Measurements from ENCODE around the gene C1orf94. TPM values are rescaled to one million over a fixed set of nuclear protein-coding genes. Genes with fewer than 3 reads are reported as not detected.

Gene C1orf94
- total and polyA plus RNA-seq, 2 donors (not counting 1 experiment from before 2014, with no cell fraction given) = not detected

DNA sequence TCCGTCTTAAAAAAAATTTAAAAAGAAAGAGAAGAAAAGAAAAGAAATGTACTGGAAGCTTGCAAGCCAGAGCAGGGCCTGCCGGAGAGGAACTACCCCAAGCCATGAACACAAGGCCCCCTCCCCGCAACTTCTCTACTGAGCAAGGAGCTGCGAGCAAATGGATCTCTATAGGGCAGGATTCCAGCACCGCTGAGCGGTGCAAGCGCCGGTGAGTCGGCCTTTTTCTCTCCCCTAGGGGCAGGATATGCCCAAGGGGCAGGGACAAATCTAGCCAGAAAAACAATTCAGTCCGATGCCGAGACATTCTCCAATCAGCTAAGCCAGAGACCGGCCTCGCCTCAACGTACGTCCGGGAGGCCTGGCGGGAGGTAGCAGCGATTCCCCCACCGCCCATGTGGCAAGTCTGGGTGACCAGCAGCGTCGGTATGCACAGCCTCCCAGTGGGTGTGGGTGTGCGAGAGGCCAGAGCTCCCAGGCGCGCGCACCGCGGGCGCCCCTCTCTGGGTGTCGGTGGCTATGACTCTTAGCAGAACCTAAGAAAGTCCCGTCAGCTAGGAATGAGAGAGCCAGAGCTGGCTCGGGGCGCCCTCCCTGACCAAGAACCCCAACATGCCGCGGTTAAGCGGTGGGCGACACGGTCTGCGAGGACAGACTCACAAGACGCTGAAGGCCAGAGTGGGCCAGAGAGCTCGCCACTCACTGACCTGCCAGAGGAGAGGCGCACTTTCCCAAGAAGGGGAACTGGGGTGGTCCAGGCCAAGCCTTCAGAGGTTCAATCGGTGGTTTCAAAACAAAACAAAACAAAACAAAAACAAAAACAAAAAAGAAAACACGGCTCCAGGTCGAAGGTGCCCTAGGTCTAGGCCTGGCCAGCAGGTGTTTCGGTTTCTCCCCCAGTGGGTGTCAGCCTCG, 13.6 kb upstream of the C1orf94 start:
- Mint-ChIP-seq H3K4me1 (peaks cover 14% of the 10 kb centered on the region), H3K27ac (no peak overlapping the region), H3K9me3 (ENCODE audit: insufficient read depth) (no peaks in the 10 kb centered on the region), H3K27me3 (peaks cover 67% of the 10 kb centered on the region), H3K4me3 (peak overlapping the region; percentile 62)
- Histone ChIP-seq H2AFZ (ENCODE audit: insufficient read depth, low read depth, low read length, poor library complexity, severe bottlenecking) (no peak overlapping the region), H4K20me1 (ENCODE audit: control insufficient read depth, insufficient read depth, low read length, poor library complexity, severe bottlenecking) (no peaks in the 10 kb centered on the region), H3K4me2 (replicated peaks; ENCODE audit: low read depth, low read length, poor library complexity, severe bottlenecking) (peak overlapping the region; percentile 49), H3K9ac (ENCODE audit: low read length) (no peak overlapping the region), H3K27ac (ENCODE audit: low read length in 2 of 2) (no peak overlapping the region), H3K9me3 (ENCODE audit: control extremely low read depth in 1 of 3, control insufficient read depth in 2 of 3, insufficient read depth in 1 of 3, low read length in 2 of 3) (peaks cover 0 to 9% (median 0%) of the 10 kb centered on the region in 3 donors), H3K36me3 (replicated peaks in 1 of 2; ENCODE audit: control extremely low read depth in 1 of 2, control insufficient read depth in 1 of 2, extremely low read depth in 1 of 2, insufficient read depth in 2 of 2, low read length in 1 of 2) (no peaks in the 10 kb centered on the region), H3K4me3 (ENCODE audit: control extremely low read depth in 1 of 5, extremely low read depth in 1 of 5, insufficient read depth in 1 of 5, low read depth in 2 of 5, low read length in 4 of 5) (no peak overlapping the region), H3K79me2 (ENCODE audit: control insufficient read depth, insufficient read depth, low read length) (no peaks in the 10 kb centered on the region), H3K4me1 (ENCODE audit: control insufficient read depth in 2 of 2, insufficient read depth in 2 of 2, low read length in 2 of 2) (peaks cover 8 to 14% of the 10 kb centered on the region in 2 donors), H3K27me3 (replicated peaks in 1 of 4; ENCODE audit: control extremely low read depth in 1 of 4, control insufficient read depth in 3 of 4, insufficient read depth in 4 of 4, low read length in 3 of 4) (peaks cover 0 to 40% (median 22%) of the 10 kb centered on the region in 4 experiments)
- DNase-seq (peak; percentile 14), ATAC-seq (ENCODE audit: low read depth) (no peak)
- no peak for TF ChIP-seq EZH2 (IDR thresholded peaks at IDR 0.05; ENCODE audit: borderline replicate concordance, insufficient read depth, low read depth, low read length, poor library complexity, severe bottlenecking)
- TF ChIP-seq, protein P1, sequence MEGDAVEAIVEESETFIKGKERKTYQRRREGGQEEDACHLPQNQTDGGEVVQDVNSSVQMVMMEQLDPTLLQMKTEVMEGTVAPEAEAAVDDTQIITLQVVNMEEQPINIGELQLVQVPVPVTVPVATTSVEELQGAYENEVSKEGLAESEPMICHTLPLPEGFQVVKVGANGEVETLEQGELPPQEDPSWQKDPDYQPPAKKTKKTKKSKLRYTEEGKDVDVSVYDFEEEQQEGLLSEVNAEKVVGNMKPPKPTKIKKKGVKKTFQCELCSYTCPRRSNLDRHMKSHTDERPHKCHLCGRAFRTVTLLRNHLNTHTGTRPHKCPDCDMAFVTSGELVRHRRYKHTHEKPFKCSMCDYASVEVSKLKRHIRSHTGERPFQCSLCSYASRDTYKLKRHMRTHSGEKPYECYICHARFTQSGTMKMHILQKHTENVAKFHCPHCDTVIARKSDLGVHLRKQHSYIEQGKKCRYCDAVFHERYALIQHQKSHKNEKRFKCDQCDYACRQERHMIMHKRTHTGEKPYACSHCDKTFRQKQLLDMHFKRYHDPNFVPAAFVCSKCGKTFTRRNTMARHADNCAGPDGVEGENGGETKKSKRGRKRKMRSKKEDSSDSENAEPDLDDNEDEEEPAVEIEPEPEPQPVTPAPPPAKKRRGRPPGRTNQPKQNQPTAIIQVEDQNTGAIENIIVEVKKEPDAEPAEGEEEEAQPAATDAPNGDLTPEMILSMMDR (IDR thresholded peaks at IDR 0.05) = peak; percentile 12
- ChIA-PET POLR2A (no interaction called here), CTCF (no interaction called here)
- 2% methylated on average over 44 of the region's 46 CpGs for WGBS (ENCODE audit: insufficient coverage)
- intact Hi-C loops (cut with micrococcal nuclease) = no loop called here
